CD4-positive, alpha-beta T cell treated with Interleukin-12 subunit alpha and Interleukin-12 subunit beta, for 1 hour (primary cell): Measurements from ENCODE around the gene STRN3.
"Not testable (repeated sequence)": the region's sequence is repeated elsewhere in the genome, so short reads cannot be mapped to it uniquely, and the experiment has no call there.

Source experiments
- DNase-seq: peaks from one replicate; pipeline ENCODE4 v3.0.0-alpha.2; 2020

Gene STRN3

GRCh38 chr14:30967364-30968098, 58.6 kb downstream of the STRN3 start:
- DNase-seq: not testable (repeated sequence)

- no peak for DNase-seq
These were observed 59.5 kb downstream of the STRN3 start for GRCh38 chr14:30966415-30967363.

DNA sequence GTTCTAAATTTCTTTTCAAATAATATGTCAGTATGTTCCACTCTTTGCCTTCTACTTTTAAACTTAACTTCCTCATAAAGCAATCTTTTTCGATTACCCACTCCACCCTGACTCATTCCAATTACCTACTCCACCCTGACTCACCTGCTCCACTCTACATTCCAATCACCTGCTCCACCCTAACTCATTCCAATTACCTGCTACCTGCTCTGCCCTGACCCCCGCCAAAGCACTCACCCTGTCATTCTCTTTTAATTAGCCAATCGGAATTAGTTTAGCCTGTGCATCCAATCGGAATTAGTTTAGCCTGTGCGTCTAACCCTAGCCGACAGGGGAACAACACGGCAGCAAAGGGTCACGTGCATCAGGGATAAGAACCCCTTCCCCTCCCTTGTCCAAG, 60.3 kb downstream of the STRN3 start:
- not testable (repeated sequence) for DNase-seq

DNA sequence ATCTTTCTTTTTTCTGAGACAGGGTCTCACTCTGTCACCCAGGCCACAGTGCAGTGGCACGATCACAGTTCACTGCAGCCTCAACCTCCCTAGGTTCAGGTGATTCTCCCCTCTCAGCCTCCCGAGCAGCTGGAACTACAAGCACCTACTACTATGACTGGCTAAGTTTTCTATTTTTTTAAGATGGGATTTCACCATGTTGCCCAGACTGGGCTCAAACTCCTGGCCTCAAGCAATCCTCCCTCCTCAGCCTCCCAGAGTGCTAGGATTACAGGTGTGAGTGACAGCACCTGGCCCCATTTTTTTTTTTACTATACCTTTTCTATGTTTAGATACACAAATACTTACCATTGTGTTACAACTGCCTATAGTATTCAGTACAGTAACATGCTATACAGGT, 63.6 kb downstream of the STRN3 start:
- DNase-seq: not testable (repeated sequence)

DNA sequence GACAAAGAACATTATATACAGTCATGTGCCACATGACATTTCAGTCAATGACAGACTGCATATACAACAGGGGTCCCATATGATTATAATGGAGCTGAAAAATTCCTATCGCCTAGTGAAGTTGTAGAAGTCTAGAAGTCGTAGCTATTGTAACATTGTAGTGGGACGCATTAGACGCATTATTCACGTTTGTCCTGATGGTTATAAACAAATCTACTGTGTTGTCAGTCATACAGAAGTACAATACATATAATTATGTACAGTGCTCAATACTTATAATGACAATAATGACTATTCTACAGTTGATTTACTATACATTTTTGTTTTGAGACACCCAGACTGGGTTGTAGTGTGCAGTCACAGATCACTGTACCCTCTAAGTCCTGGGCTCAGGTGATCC, 64.8 kb downstream of the STRN3 start:
- DNase-seq: no peak

DNA sequence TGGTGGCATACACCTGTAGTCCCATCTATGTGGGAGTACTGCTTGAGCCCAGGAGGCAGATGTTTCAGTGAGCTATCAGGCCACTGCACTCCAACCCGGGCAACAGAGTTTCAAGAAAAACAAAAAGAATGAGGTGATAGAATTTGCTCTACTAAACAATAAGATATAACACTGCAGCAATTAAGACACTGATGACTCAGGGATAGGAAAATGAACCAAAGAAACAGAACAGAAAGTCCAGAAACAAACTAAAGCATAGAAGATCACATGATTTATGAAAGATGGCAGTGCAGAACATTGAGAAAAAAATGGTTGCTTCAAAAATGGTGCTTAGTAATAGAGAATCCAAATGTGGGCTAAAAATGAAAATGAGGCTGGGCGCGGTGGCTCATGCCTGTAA, 66.0 kb downstream of the STRN3 start:
- DNase-seq: no peak

- DNase-seq: no peak
These were observed 67.4 kb downstream of the STRN3 start for GRCh38 chr14:30958555-30959407.

GRCh38 chr14:30957813-30958370, 68.3 kb downstream of the STRN3 start:
- DNase-seq: no peak

GRCh38 chr14:30949651-30950050, 76.5 kb downstream of the STRN3 start:
- no peak for DNase-seq

DNA sequence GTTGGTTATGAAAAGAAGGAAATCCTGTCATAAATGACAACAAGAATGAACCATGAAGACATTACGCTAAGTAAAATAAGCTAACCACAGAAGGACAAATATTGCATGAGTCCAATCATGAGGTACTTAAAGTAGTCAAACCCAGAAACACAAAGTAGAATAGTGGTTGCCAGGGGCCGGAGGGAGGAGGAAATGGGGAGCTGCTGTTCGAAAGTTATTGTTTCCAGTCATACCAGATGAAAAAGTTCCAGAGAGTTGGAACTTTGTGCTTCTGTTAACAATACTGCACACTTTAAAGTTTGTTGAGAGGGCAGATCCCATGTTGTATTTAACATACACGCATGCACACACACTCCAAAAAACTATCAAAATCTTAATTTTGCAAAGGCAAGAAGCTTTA, 82.5 kb downstream of the STRN3 start:
- DNase-seq: no peak

GRCh38 chr14:30940886-30941285, 85.3 kb downstream of the STRN3 start:
- DNase-seq: no peak

DNA sequence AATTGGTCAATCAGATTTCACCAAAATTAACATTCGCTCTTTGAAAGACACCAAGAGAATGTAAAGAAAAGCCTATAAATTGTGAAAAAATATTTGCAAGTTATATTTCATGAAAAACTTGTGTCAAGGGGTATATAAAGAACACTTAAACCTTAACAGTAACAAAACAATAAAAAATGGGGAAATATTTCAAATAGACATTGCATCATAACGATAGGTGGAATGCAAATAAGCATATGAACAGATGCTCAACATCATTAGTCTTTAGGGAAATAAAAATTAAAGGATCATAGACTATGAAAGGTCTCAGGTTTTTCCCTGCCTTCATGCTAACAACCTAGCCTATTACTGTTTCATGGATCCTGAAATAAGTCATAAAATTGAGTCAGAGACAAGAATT, 87.6 kb downstream of the STRN3 start:
- DNase-seq: no peak

DNA sequence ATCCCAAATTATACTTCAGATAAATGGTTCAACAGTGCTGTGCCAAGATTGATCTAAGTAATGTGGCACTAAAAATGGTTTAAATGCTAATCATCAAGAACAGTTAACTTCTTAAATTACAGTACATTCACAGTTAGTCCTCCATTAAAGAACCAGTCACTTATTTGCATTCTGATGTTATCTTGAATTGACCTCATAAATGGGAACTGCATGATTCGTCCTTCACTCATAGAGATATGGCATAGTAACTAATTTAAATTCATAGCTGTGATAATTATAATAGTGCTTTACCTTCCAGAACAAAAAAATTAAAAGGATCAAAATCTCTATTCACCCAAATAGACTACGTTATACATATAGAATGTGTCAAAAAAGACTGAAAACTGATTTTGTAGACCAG, 90.7 kb downstream of the STRN3 start:
- DNase-seq: no peak

DNA sequence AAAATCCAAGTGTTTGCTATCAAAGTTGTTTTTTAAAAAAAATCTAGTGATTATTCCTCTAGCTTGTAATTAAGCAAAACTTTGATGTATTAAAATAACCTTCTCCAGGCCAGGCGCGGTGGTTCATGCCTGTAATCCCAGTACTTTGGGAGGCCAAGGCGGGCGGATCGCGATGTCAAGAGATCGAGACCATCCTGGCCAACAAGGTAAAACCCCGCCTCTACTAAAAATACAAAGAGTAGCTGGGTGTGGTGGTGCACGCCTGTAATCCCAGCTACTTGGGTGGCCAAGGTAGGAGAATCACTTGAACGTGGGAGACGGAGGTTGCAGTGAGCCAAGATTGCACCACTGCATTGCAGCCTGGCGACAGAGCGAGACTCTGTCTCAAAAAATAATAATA, 92.2 kb downstream of the STRN3 start:
- not testable (repeated sequence) for DNase-seq

- DNase-seq: no peak
These were observed 97.7 kb downstream of the STRN3 start for GRCh38 chr14:30928462-30928861.

GRCh38 chr14:30925254-30925653, 100.9 kb downstream of the STRN3 start:
- no peak for DNase-seq

DNA sequence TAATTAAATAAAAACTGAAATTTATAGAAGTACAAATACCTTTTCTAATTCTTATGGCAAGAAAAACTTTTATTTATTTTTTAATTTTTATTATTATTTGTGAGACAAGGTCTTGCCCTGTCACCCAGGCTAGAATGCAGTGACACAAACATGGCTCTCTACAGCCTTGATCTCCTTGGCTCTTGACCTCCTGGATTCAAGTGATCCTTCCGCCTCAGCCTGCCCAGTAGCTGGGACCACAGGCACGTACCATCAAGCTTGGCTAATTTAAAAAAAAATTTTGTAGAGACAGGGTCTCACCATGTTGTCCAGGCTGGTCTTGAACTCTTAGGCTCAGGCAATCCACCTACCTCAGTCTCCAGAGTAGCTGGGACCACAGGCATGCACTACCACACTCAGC, 104.4 kb downstream of the STRN3 start:
- no peak for DNase-seq

DNA sequence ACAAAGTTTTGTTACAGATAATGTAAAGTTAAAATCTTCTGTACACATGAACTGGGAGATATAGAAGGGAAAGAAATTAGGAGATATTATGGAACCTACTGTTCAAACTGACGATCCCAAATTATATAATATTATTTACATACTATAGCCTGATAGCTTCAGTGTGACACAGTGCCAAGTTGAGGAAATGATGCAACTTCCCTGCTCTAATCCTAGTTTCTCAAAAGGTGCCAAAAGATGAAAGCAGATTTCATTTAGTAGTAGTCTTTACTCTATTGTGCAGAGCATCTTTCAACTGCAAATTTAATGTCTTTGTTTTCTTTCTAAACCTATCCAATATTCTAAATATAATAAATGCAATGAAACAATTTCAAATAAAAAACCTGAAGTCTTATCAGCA, 104.9 kb downstream of the STRN3 start:
- no peak for DNase-seq

DNA sequence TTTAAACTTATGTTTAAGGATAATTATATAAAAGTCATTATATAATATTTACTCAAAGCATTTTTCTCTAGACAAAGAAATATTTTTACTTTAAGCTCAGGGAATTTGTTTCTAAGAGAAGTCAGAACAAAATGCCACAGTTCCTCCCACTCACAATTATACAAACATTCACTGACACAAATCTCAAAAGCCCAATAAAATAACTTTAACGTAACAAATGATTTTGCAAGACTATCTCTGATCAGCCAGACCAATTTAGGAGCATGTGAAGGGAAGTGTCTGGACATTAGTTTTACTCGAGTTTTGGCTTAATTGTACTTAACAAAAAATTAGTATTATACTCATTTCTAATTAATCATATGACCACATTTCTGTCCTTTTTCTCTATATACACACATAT, 110.6 kb downstream of the STRN3 start:
- DNase-seq: no peak

- no peak for DNase-seq
These were observed 111.4 kb downstream of the STRN3 start for GRCh38 chr14:30914812-30915211.

- DNase-seq: no peak
These were observed 117.4 kb downstream of the STRN3 start for GRCh38 chr14:30908826-30909225.

- DNase-seq: no peak
These were observed 118.5 kb downstream of the STRN3 start for GRCh38 chr14:30907659-30908057.
